HepG2 (cell line): ENCODE measurements around the gene CDC42BPG. TPM values are rescaled to one million over a fixed set of nuclear protein-coding genes. Genes with fewer than 3 reads are reported as not detected.

Source experiments
- ARID4A ChIP-seq: sonication (generic); formaldehyde crosslinking; IDR thresholded peaks from 2 replicates; pipeline ENCODE4 v1.5.0; 2020; ENCODE audit warnings: mild to moderate bottlenecking, missing genetic modification reagents, borderline replicate concordance
- ZNF292 ChIP-seq: sonication (generic); formaldehyde crosslinking; IDR thresholded peaks from 2 replicates; pipeline ENCODE4 v1.8.1; 2022; ENCODE audit warnings: mild to moderate bottlenecking, low read depth, missing genetic modification reagents, borderline replicate concordance
- polyA plus RNA-seq, 8 experiments: library from polyadenylated mRNA; depleted of rRNA in 3 of 8; stranded (reverse) in 7 of 8; unstranded in 1 of 8; fragments of >200 nt; fragmentation: Illumina TruSeq in 4 of 8; extraction: Trizol in 4 of 8; gene quantifications; 2 replicates each; pipeline versions ENCODE4 v1.2.1 to v1.2.3, GENCODE V29; 2011 to 2016; ENCODE audit warnings: low read depth in 4 of 8, missing spikeins in 1 of 8, mixed read lengths in 1 of 8; ENCODE audit not compliant: insufficient read depth in 1 of 8
- total RNA-seq, 5 experiments: library from RNA; depleted of rRNA; stranded (reverse); fragments of >200 nt; fragmentation: Illumina TruSeq; extraction: Trizol; gene quantifications; 2 replicates each; pipeline ENCODE4 v1.2.3, GENCODE V29; 2016; ENCODE audit warnings: low read depth in 1 of 5
- TF ChIP-seq, protein P1 (sequence below), 2 experiments: sonication (generic) in 1 of 2; formaldehyde crosslinking in 1 of 2; IDR thresholded peaks; 2 replicates each; pipeline versions ENCODE4 v1.4.0 to v1.6.1; 2016 to 2020; ENCODE audit warnings: borderline replicate concordance in 1 of 2, low read depth in 1 of 2, mild to moderate bottlenecking in 1 of 2, missing genetic modification reagents in 1 of 2

The CDC42BPG gene
- total and polyA plus RNA-seq, 2 of the 13 experiments (the other 11 are each of a cell fraction or from before 2014, with no cell fraction given), result 0.55 to 1.4 TPM

GRCh38 chr11:64872790-64873488, 28.5 kb upstream of the CDC42BPG start (continued):
- TF ChIP-seq ARID4A (CRISPR knock-in tag) (0 out of 2 replicates have a peak, but pooled peaks have one; percentile 45), ZNF292 (no peak)
- TF ChIP-seq, protein P1, sequence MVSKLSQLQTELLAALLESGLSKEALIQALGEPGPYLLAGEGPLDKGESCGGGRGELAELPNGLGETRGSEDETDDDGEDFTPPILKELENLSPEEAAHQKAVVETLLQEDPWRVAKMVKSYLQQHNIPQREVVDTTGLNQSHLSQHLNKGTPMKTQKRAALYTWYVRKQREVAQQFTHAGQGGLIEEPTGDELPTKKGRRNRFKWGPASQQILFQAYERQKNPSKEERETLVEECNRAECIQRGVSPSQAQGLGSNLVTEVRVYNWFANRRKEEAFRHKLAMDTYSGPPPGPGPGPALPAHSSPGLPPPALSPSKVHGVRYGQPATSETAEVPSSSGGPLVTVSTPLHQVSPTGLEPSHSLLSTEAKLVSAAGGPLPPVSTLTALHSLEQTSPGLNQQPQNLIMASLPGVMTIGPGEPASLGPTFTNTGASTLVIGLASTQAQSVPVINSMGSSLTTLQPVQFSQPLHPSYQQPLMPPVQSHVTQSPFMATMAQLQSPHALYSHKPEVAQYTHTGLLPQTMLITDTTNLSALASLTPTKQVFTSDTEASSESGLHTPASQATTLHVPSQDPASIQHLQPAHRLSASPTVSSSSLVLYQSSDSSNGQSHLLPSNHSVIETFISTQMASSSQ (IDR thresholded peaks at IDR 0.05; ENCODE audit: low read depth), result peak; percentile 84
- TF ChIP-seq, protein P1 (CRISPR knock-in tag; IDR thresholded peaks at IDR 0.05; ENCODE audit: borderline replicate concordance), result peak; percentile 72; the same call in 1 of the 2 replicates
